Upper lobe of left lung (tissue), 6 donors: ENCODE results near the gene METRNL. TPM values are rescaled to one million over a fixed set of nuclear protein-coding genes. Genes with fewer than 3 reads are reported as not detected.

Source experiments
- ATAC-seq, 2 donors: fragments of 200-7000 bp; cut with Tn5 transposase; one replicate each; pipeline ENCODE4 v1.9.1; 2022; ENCODE audit warnings: mild to moderate bottlenecking in 2 of 2, moderate library complexity in 2 of 2; ENCODE audit not compliant: low FRiP score in 2 of 2
- DNase-seq, 2 donors: peaks; one replicate each; pipeline ENCODE4 v3.0.0-alpha.2; 2019 to 2020
- H3K27ac ChIP-seq, 4 donors: fragments of 200-600 bp; sonication (generic); one replicate each; pipeline ENCODE4 v1.5.1; 2016 to 2019
- H3K27me3 ChIP-seq, 4 donors: fragments of 200-600 bp; sonication (generic); one replicate each; pipeline ENCODE4 v1.5.1; 2017 to 2019
- H3K36me3 ChIP-seq, 4 donors: fragments of 200-600 bp; sonication (generic); one replicate each; pipeline ENCODE4 v1.5.1; 2016 to 2019
- H3K4me1 ChIP-seq, 4 donors: fragments of 200-600 bp; sonication (generic); one replicate each; pipeline ENCODE4 v1.5.1; 2018 to 2019
- H3K4me3 ChIP-seq, 4 donors: fragments of 200-600 bp; sonication (generic); one replicate each; pipeline ENCODE4 v1.5.1; 2017 to 2019; ENCODE audit warnings: mild to moderate bottlenecking in 2 of 4, moderate library complexity in 1 of 4
- H3K9me3 ChIP-seq, 4 donors: fragments of 200-600 bp; sonication (generic); one replicate each; pipeline ENCODE4 v1.5.1; 2018 to 2019
- CTCF ChIP-seq, 6 experiments: fragments of 450-650 bp in 4 of 6; fragments of 200-600 bp in 2 of 6; sonication (generic) in 2 of 6; IDR thresholded peaks; one replicate each; pipeline ENCODE4 v1.5.1; 2016 to 2019; ENCODE audit warnings: antibody characterized with exemption in 6 of 6
- EP300 ChIP-seq, 4 donors: sonication (generic); formaldehyde crosslinking; IDR thresholded peaks; one replicate each; pipeline ENCODE4 v1.5.1; 2017; ENCODE audit warnings: antibody characterized with exemption in 4 of 4, control low read depth in 2 of 4
- POLR2A ChIP-seq, 4 donors: fragments of 450-650 bp; IDR thresholded peaks; one replicate each; pipeline ENCODE4 v1.5.1; 2016 to 2017; ENCODE audit warnings: antibody characterized with exemption in 4 of 4, mild to moderate bottlenecking in 2 of 4
- POLR2AphosphoS5 ChIP-seq, 2 donors: sonication (generic); formaldehyde crosslinking; IDR thresholded peaks; one replicate each; pipeline ENCODE4 v1.5.1; 2017; ENCODE audit warnings: antibody characterized with exemption in 2 of 2
- WGBS, 2 donors: methylation state at CpG; one replicate each; pipeline ENCODE4 v1.1.5; 2017 to 2018; 5-methylcytosine and 5-hydroxymethylcytosine counted together
- total RNA-seq, 6 donors: library from RNA; depleted of rRNA in 4 of 6; stranded (reverse); fragments of >200 nt in 4 of 6; gene quantifications; one replicate each; pipeline versions ENCODE4 v1.1.0 to v1.2.1, GENCODE V29; 2016 to 2021
- donor health status: DM: no; HTN: no; CAD: no; lungs with moderate emphysema.
- donor health status: DM: no; HTN: yes; CAD: no; lungs with severe emphysema.

The METRNL gene
- total RNA-seq, 6 donors from 2014 or later, result 59.4 to 120 (median 76.4) TPM

DNA sequence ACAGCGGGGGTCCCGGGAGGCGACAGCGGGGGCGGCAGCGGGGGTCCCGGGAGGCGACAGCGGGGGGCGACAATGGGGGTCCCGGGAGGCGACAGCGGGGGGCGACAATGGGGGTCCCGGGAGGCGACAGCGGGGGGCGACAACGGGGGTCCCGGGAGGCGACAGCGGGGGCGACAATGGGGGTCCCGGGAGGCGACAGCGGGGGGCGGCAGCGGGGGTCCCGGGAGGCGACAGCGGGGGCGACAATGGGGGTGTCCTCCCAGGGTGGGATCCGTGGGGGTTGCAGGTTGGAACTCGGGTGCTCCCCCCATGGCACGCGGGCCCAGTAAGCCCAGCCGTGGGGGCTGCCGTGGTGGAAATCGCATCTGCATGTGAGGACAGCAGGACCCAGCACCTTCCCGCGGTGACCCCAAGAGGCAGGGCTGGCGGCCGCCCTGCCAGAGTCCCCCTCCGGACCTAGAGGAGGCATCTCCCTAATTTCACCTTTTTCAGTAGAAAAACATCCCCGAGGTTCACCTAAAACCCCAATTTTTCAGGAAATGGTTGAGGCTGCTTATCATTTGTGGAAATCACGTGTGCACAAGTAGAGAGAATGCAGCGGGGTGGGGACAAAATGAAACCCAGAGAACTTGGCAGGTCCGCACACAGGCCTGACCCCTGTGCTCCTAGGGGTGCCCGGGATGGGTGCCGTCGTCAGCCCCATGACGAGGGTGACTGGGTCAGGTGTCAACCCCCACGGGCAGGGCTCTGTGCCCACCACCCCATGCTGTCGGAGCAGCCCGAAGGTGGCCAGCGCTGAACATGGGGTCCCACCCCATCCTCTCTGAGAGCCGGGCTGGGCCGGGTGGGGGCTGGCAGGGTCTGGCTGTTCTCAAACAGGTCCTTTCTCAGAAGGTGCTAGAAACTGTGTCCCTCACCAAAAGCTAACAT, 10.5 kb upstream of the METRNL start:
- peak in 1 of 2 donors; percentile 73 for DNase-seq
- no peaks in the 10 kb centered on the region for H3K9me3 ChIP-seq
- H3K27ac ChIP-seq, result no peak overlapping the region
- no peaks in the 10 kb centered on the region for H3K36me3 ChIP-seq
- H3K4me3 ChIP-seq, result no peak overlapping the region
- TF ChIP-seq POLR2A (IDR thresholded peaks at IDR 0.05), result no peak
- no peak for TF ChIP-seq CTCF (IDR thresholded peaks at IDR 0.05)
- no peak for TF ChIP-seq EP300 (IDR thresholded peaks at IDR 0.05)
- no peak for TF ChIP-seq POLR2AphosphoS5 (IDR thresholded peaks at IDR 0.05)
- no peaks in the 10 kb centered on the region for H3K27me3 ChIP-seq
- no peak for ATAC-seq
- 62 to 79% methylated on average over 22 to 35 of the region's 58 CpGs for WGBS, 2 donors
- peaks cover 0 to 9% (median 2%) of the 10 kb centered on the region in 4 donors for H3K4me1 ChIP-seq

GRCh38 chr17:83069571-83069906, 9.9 kb upstream of the METRNL start:
- WGBS, 2 donors, result 91 to 92% methylated on average over 8 of the region's 8 CpGs
- H3K9me3 ChIP-seq, result no peaks in the 10 kb centered on the region
- H3K36me3 ChIP-seq, result no peaks in the 10 kb centered on the region
- H3K4me3 ChIP-seq, result no peak overlapping the region
- ATAC-seq, result no peak
- H3K27me3 ChIP-seq, result no peaks in the 10 kb centered on the region
- no peak for TF ChIP-seq POLR2AphosphoS5 (IDR thresholded peaks at IDR 0.05)
- no peak for TF ChIP-seq CTCF (IDR thresholded peaks at IDR 0.05)
- TF ChIP-seq POLR2A (IDR thresholded peaks at IDR 0.05), result no peak
- TF ChIP-seq EP300 (IDR thresholded peaks at IDR 0.05), result no peak
- peaks cover 0 to 5% (median 2%) of the 10 kb centered on the region in 4 donors for H3K4me1 ChIP-seq
- H3K27ac ChIP-seq, result no peak overlapping the region
- no peak for DNase-seq

DNA sequence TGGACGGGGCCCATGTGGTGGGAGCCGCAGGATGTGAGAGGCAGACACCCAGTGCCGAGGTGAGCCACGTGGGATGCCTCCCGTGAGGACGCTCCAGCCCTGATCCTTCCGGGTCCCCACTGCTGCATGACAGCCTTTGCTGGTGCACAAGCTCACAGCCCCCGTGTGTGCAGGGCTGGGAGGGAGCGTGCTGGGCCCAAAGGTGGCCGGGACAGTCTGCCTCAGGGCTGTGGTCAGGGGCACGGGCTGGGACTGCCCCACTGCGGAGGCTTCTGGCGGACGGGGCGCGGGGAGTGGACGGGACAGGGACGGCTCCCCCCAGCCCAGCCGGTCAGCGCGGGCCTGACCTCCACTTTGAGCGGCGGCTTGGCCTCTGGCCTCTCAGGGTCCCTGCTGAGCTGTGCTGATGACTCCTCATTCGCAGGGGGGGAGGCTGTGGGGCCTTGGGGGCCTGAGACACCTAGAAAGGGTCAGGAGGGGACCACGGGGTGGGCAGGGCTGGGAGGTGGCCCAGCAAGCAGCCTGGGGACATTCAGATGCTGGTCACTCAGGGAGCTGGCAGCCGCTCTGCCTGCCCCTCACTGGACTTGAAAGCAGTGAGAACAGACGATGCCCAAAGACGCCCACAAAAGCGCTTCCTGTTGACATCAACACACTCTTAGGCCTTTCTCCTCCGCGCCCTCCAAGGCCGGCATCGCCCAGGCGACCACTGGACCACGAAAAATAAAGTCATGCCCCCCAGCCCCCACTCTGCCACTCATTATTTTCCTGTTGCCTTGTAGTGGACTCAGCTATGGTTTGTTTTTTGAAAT, 9.3 kb upstream of the METRNL start:
- Histone ChIP-seq H3K27me3 (no peaks in the 10 kb centered on the region), H3K27ac (no peak overlapping the region), H3K9me3 (no peaks in the 10 kb centered on the region), H3K36me3 (no peaks in the 10 kb centered on the region), H3K4me3 (no peak overlapping the region), H3K4me1 (no peaks in the 10 kb centered on the region)
- ATAC-seq (no peak), DNase-seq (peak in 1 of 2 donors; percentile 79)
- 74 to 81% methylated on average over 23 to 27 of the region's 35 CpGs for WGBS, 2 donors
- no peak for TF ChIP-seq EP300 (IDR thresholded peaks at IDR 0.05)
- no peak for TF ChIP-seq CTCF (IDR thresholded peaks at IDR 0.05)
- no peak for TF ChIP-seq POLR2AphosphoS5 (IDR thresholded peaks at IDR 0.05)
- TF ChIP-seq POLR2A (IDR thresholded peaks at IDR 0.05), result no peak

GRCh38 chr17:83070800-83071341, 8.5 kb upstream of the METRNL start:
- TF ChIP-seq EP300 (IDR thresholded peaks at IDR 0.05), result no peak
- no peak for TF ChIP-seq POLR2AphosphoS5 (IDR thresholded peaks at IDR 0.05)
- no peak for TF ChIP-seq CTCF (IDR thresholded peaks at IDR 0.05)
- no peak for TF ChIP-seq POLR2A (IDR thresholded peaks at IDR 0.05)
- H3K4me3 ChIP-seq, result no peak overlapping the region
- H3K27me3 ChIP-seq, result no peaks in the 10 kb centered on the region
- ATAC-seq (no peak), DNase-seq (no peak)
- H3K9me3 ChIP-seq, result no peaks in the 10 kb centered on the region
- 89 to 90% methylated on average over 15 to 16 of the region's 16 CpGs for WGBS, 2 donors
- no peak overlapping the region for H3K27ac ChIP-seq
- no peaks in the 10 kb centered on the region for H3K4me1 ChIP-seq
- no peaks in the 10 kb centered on the region for H3K36me3 ChIP-seq
